H1 (cell line): ENCODE measurements around the gene SNRPA1.

Experiments
- CBX5 ChIP-seq: fragments of 300-800, 300-1000 bp; sonication (generic); IDR thresholded peaks from 2 replicates; pipeline ENCODE4 v1.7.1; 2016; ENCODE audit warnings: antibody characterized with exemption, low read length, low read depth
- CTCF ChIP-seq, 3 experiments: IDR thresholded peaks; 1 replicate in 2 of 3; 2 replicates in 1 of 3; pipeline versions ENCODE4 v1.5.1 to v1.6.1; 2011; ENCODE audit warnings: low read length in 3 of 3, mild to moderate bottlenecking in 3 of 3, inconsistent platforms in 2 of 3, low read depth in 1 of 3, moderate library complexity in 1 of 3; ENCODE audit not compliant: insufficient read depth in 1 of 3; ENCODE audit errors: control extremely low read depth in 1 of 3
- EGR1 ChIP-seq: IDR thresholded peaks from 2 replicates; pipeline ENCODE4 v1.6.1; 2011; ENCODE audit warnings: low read depth, low read length, borderline replicate concordance
- PHF8 ChIP-seq: fragments of 200-600 bp; sonication (generic); conservative IDR thresholded peaks from 2 replicates; pipeline ENCODE4 v1.7.1; 2012; ENCODE audit warnings: low read depth, mild to moderate bottlenecking, inconsistent platforms, low read length, moderate library complexity
- ZNF274 ChIP-seq: IDR thresholded peaks from 2 replicates; pipeline ENCODE4 v1.7.0; 2012; ENCODE audit warnings: low read length, borderline replicate concordance; ENCODE audit errors: extremely low read depth

DNA sequence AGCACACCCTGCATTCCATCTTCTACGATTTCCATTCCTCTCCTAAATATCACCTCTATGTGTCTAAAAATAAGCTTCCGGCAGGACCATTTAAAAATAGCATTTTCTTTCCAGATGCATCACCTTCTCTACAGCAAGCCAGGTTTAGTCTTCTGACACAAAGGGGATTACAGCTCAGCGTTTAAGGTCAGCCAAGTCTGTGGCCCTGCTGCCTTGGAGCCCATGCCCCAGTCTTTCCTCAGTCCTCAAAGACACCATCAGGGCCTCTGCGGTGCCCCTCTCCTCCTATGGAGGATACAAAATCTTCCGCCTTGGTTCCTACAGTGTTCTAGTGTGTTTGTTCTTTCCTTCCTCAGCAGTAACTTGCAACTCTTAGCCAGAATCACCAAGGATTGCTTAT, 21.5 kb downstream of the SNRPA1 start:
- TF ChIP-seq CTCF (IDR thresholded peaks at IDR 0.05; ENCODE audit: control extremely low read depth in 1 of 3, insufficient read depth in 1 of 3, low read depth in 1 of 3, low read length in 3 of 3) = no peak
- TF ChIP-seq ZNF274 = no peak
- TF ChIP-seq CBX5 = no peak
- TF ChIP-seq PHF8 = no peak
- no peak for TF ChIP-seq EGR1
